HCT116 (cell line): ENCODE data around the gene SLC22A13. TPM values are rescaled to one million over a fixed set of nuclear protein-coding genes. Genes with fewer than 3 reads are reported as not detected.

Experiments
- ATAC-seq: fragments of 200-7000 bp; cut with Tn5 transposase; 2 replicates; pipeline ENCODE4 v1.9.1; 2020; ENCODE audit warnings: mild to moderate bottlenecking, moderate library complexity
- BruUV-seq: library from RNA; stranded (reverse); fragments of 400-500 nt; replicated peaks from 2 replicates; lab custom pipeline; 2021; lab: Mats Ljungman, UMichigan
- CTCF ChIA-PET: fragments of 300-600 bp; sonication (Branson Sonifier 250); formaldehyde crosslinking; loops from one replicate; lab custom pipeline; 2021; ENCODE audit warnings: antibody characterized with exemption; lab: Charles Lee
- POLR2A ChIA-PET: fragments of 300-600, 350-600 bp; sonication (Branson Sonifier 250); formaldehyde crosslinking; loops from one replicate; lab custom pipeline; 2021; ENCODE audit warnings: antibody characterized with exemption; lab: Charles Lee
- RAD21 ChIA-PET, 2 experiments: fragments of 300-600 bp; sonication (Branson Sonifier 250); formaldehyde crosslinking; loops; one replicate each; lab custom pipeline; 2023; ENCODE audit warnings: low total read pairs in 2 of 2; ENCODE audit not compliant: uncharacterized antibody in 2 of 2, unreplicated experiment in 2 of 2, low non-redundant PET in 1 of 2; lab: Charles Lee
- DNase-seq: peaks from one replicate; pipeline ENCODE4 v3.0.0-alpha.2; 2010; ENCODE audit warnings: low read depth, low spot score
- H2AFZ ChIP-seq: fragments of 200-600 bp; shearing (Covaris generic), sonication (generic); 2 replicates; pipeline ENCODE4 v1.6.1; 2017; ENCODE audit warnings: low read depth, mixed run types, mixed read lengths, antibody characterized with exemption, low read length; ENCODE audit not compliant: poor library complexity, severe bottlenecking
- H3K27ac ChIP-seq: 2 replicates; pipeline ENCODE4 v1.5.1; 2012; ENCODE audit warnings: low read depth, low read length
- H3K27me3 ChIP-seq: fragments of 200-600 bp; sonication (generic); 2 replicates; pipeline ENCODE4 v1.6.1; 2016; ENCODE audit warnings: mixed run types, low read length, mixed read lengths; ENCODE audit not compliant: insufficient read depth
- H3K36me3 ChIP-seq, 2 experiments: fragments of 200-500 bp in 1 of 2; fragments of 200-600 bp in 1 of 2; sonication (Bioruptor generic) in 1 of 2; sonication (generic) in 1 of 2; 2 replicates each; pipeline versions ENCODE4 v1.5.1 to v1.6.1; 2014 to 2016; ENCODE audit warnings: low read length in 2 of 2, inconsistent platforms in 1 of 2, mixed read lengths in 1 of 2, mixed run types in 1 of 2; ENCODE audit not compliant: insufficient read depth in 2 of 2, control insufficient read depth in 1 of 2
- H3K4me1 ChIP-seq, 2 experiments: fragments of 200-600 bp in 1 of 2; sonication (generic) in 1 of 2; 2 replicates each; pipeline versions ENCODE4 v1.5.1 to v1.6.1; 2012 to 2017; ENCODE audit warnings: low read length in 2 of 2, inconsistent platforms in 1 of 2, mild to moderate bottlenecking in 1 of 2, mixed read lengths in 1 of 2, mixed run types in 1 of 2, moderate library complexity in 1 of 2; ENCODE audit not compliant: insufficient read depth in 2 of 2, control insufficient read depth in 1 of 2
- H3K4me2 ChIP-seq: fragments of 200-600 bp; sonication (generic); 2 replicates; pipeline ENCODE4 v1.6.1; 2017; ENCODE audit warnings: mixed run types, low read length, mixed read lengths
- H3K4me3 ChIP-seq, 2 experiments: fragments of 200-600 bp in 1 of 2; sonication (generic) in 1 of 2; replicated peaks in 1 of 2; 2 replicates each; pipeline ENCODE4 v1.5.1; 2011 to 2016; ENCODE audit warnings: low read length in 2 of 2, control low read depth in 1 of 2, low read depth in 1 of 2, mild to moderate bottlenecking in 1 of 2, mixed read lengths in 1 of 2, mixed run types in 1 of 2
- H3K79me2 ChIP-seq: fragments of 200-600 bp; sonication (generic); 2 replicates; pipeline ENCODE4 v1.6.1; 2017; ENCODE audit warnings: mild to moderate bottlenecking, mixed run types, low read length, moderate library complexity, mixed read lengths; ENCODE audit not compliant: insufficient read depth
- H3K9ac ChIP-seq: fragments of 200-600 bp; sonication (generic); 2 replicates; pipeline ENCODE4 v1.6.1; 2016; ENCODE audit warnings: low read length, mixed read lengths
- H3K9me2 ChIP-seq: fragments of 200-600 bp; sonication (generic), shearing (Covaris generic); 2 replicates; pipeline ENCODE4 v1.6.1; 2017; ENCODE audit warnings: mixed run types, mild to moderate bottlenecking, moderate library complexity; ENCODE audit not compliant: insufficient read depth
- H3K9me3 ChIP-seq, 2 experiments: fragments of 200-500 bp in 1 of 2; fragments of 200-600 bp in 1 of 2; sonication (Bioruptor generic) in 1 of 2; sonication (generic) in 1 of 2; 2 replicates each; pipeline ENCODE4 v1.6.1; 2014 to 2017; ENCODE audit warnings: low read length in 2 of 2, mixed read lengths in 2 of 2, inconsistent platforms in 1 of 2, low read depth in 1 of 2, mild to moderate bottlenecking in 1 of 2, mixed run types in 1 of 2, moderate library complexity in 1 of 2; ENCODE audit not compliant: control insufficient read depth in 1 of 2, insufficient read depth in 1 of 2
- H4K20me1 ChIP-seq: fragments of 200-600 bp; sonication (generic), shearing (Covaris generic); 2 replicates; pipeline ENCODE4 v1.6.1; 2017; ENCODE audit warnings: mixed run types, mild to moderate bottlenecking, moderate library complexity; ENCODE audit not compliant: insufficient read depth
- CEBPB ChIP-seq: IDR thresholded peaks from 2 replicates; pipeline ENCODE4 v1.6.1; 2012; ENCODE audit warnings: low read depth
- EZH2phosphoT487 ChIP-seq: fragments of 200-600 bp; IDR thresholded peaks from 2 replicates; pipeline ENCODE4 v1.6.1; 2018; ENCODE audit warnings: antibody characterized with exemption, borderline replicate concordance
- REST ChIP-seq: IDR thresholded peaks from 2 replicates; pipeline ENCODE4 v1.6.1; 2012; ENCODE audit warnings: low read depth
- SP1 ChIP-seq: IDR thresholded peaks from 2 replicates; pipeline ENCODE4 v1.6.1; 2012; ENCODE audit warnings: low read depth
- SRF ChIP-seq: IDR thresholded peaks from 2 replicates; pipeline ENCODE4 v1.6.1; 2012; ENCODE audit warnings: low read depth
- intact Hi-C: fragments of 100-400 bp; cut with micrococcal nuclease; formaldehyde crosslinking; loops from 2 replicates; pipeline ENCODE4 v1.10.0; 2022
- total RNA-seq: library from RNA; stranded (reverse); gene quantifications from one replicate; pipeline ENCODE4 v1.2.1, GENCODE V29; 2021; ENCODE audit not compliant: unreplicated experiment

The SLC22A13 gene
- total RNA-seq, 1 experiment from 2014 or later, result 0.47 TPM

GRCh38 chr3:38270606-38271005 is 5.0 kb downstream of the SLC22A13 start:
- Histone ChIP-seq H3K4me2 (no peak overlapping the region), H3K79me2 (no peaks in the 10 kb centered on the region), H3K27ac (no peak overlapping the region), H3K27me3 (no peaks in the 10 kb centered on the region), H3K36me3 (no peaks in the 10 kb centered on the region), H3K9ac (no peak overlapping the region), H3K4me1 (peaks cover 0 to 2% of the 10 kb centered on the region in 2 experiments; a peak in 1 of 4 replicates), H3K9me3 (no peaks in the 10 kb centered on the region), H4K20me1 (no peaks in the 10 kb centered on the region), H3K9me2 (no peaks in the 10 kb centered on the region), H3K4me3 (no peak overlapping the region), H2AFZ (no peak overlapping the region)
- intact Hi-C loops, result no loop called here
- BruUV-seq, result no TSS peak
- DNase-seq (no peak), ATAC-seq (no peak)
- RAD21 ChIA-PET, result no interaction called here
- CTCF ChIA-PET, result no interaction called here
- TF ChIP-seq SP1 (no peak), CEBPB (no peak), REST (no peak)
- POLR2A ChIA-PET, result no interaction called here

GRCh38 chr3:38271553-38271952 is 5.9 kb downstream of the SLC22A13 start:
- ChIA-PET RAD21 (no interaction called here), POLR2A (no interaction called here), CTCF (no interaction called here)
- H3K27me3 ChIP-seq, result no peaks in the 10 kb centered on the region
- H3K9ac ChIP-seq, result no peak overlapping the region
- no peaks in the 10 kb centered on the region for H3K79me2 ChIP-seq
- no peak overlapping the region for H3K27ac ChIP-seq
- intact Hi-C loops, result no loop called here
- H2AFZ ChIP-seq, result no peak overlapping the region
- peaks cover 0 to 2% of the 10 kb centered on the region in 2 experiments; a peak in 1 of 4 replicates for H3K4me1 ChIP-seq
- H4K20me1 ChIP-seq, result no peaks in the 10 kb centered on the region
- H3K4me3 ChIP-seq, result no peak overlapping the region
- H3K4me2 ChIP-seq, result no peak overlapping the region
- no peaks in the 10 kb centered on the region for H3K36me3 ChIP-seq
- DNase-seq (no peak), ATAC-seq (no peak)
- no peaks in the 10 kb centered on the region for H3K9me2 ChIP-seq
- no peaks in the 10 kb centered on the region for H3K9me3 ChIP-seq
- TF ChIP-seq EZH2phosphoT487 (no peak), SRF (no peak)
- no TSS peak for BruUV-seq
